ENCODE measurements around the gene CLRN3.
A peak's percentile ranks its signal among the peaks of the same experiment; 100 is the strongest.

CLRN3 gene, protein sequence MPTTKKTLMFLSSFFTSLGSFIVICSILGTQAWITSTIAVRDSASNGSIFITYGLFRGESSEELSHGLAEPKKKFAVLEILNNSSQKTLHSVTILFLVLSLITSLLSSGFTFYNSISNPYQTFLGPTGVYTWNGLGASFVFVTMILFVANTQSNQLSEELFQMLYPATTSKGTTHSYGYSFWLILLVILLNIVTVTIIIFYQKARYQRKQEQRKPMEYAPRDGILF

DNA sequence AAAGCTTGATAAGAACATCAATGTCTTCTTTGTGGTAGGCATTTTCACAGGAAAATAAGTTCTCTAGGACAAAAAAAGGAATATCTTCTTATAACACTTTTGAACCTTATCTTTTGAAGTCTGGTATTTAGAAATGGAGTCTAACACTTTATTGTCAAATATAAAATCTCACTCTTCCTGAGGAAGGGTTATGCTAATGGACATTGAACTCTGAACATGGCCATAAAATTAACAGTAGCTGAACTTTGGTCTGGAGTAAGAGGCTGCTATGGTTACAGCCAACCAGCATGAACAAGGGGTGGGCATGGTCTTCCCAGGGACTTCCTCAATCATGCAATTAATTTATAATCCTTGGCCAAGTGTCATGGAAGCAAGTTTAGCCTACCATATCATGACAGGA is at the start of gene CLRN3:
TSS of gene CLRN3 (minus strand) at position 199 of the 400 bp plus-strand sequence. CDS start at position 42, 157 bp downstream.
- no peak for DNase-seq

DNA sequence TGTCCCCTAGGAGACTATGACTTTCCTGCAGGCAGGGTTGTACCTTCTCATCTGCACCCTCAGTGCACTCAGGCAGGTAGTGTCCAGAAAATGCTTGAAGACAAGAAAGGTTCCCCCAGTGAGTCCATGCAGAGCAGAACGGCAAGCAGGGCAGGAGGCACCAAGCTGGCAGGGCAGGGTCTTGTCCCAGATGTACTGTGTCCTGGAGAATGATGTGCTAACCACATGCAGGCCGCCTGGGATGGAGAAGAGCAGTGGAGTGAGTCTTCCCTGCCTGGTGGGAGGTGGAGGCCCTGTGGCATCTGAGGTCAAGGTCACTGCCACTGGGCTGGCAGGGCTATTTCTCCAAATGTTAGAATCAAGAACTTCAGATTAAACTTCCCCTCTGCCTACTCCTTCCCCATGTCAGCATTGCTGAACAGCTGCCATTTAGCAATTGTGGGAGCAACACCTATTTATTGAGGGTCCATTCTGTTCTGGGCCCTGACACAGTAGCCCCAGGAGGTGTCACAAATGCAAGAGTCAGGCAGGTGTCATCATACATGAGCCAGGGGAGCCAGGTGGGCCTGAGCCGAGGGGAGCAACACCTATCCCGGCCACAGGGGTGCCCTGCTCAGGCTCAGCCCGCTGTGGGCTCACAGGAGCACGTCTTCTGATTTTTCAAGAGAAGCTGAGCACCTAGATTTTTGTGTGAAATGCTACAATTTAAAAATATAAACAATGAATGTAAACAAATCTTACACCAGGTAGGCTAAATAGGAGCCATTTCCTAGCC is 48.3 kb upstream of the CLRN3 start:
- DNase-seq = no peak

DNA sequence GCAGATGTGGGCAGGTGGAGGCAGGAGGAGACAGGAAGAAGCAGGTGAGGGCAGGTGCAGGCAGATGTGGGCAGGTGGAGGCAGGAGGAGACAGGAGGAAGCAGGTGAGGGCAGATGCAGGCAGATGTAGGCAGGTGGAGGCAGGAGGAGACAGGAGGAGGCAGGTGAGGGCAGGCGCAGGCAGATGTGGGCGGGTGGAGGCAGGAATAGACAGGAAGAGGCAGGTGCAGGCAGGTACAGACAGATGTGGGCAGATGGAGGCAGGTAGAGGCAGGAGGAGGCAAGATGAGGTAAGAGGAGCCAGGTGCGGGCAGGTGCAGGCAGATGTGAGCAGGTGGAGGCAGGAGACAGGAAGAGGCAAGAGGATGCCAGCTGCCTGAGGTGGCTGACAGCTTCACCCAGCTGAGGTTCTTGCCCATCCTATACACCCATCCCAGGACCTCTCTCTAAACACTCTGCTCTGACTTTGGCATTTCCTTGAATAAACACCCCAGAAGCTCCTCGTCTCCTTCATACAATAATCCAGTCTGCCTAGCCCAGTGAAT is 47.1 kb upstream of the CLRN3 start:
- DNase-seq = no peak

DNA sequence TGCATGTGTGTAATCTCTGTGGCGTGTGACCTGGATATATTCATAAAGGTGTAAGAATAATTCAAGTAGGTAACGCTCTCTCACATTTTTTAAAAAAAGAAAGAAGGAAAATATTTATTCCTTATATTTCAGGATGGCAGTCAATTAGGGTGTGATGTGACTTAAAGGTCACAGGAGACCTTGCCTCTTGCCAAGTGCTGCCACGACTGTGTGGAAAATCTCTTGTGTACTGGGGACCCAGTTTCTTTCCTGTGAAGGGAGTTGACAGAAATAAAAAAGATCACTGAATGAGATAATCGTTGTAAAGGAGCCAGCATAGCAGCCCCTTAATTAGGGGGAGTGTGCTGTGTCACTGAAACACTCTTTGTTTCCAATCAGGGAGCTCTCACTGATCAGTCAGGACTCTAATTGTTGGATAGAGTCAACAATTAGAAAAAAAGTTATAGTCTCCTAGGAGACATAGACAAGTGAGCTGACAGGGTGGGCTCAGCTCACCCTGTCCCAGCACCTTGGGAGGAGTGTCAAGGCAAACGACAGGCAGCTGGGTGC is 45.2 kb upstream of the CLRN3 start:
- no peak for DNase-seq

DNA sequence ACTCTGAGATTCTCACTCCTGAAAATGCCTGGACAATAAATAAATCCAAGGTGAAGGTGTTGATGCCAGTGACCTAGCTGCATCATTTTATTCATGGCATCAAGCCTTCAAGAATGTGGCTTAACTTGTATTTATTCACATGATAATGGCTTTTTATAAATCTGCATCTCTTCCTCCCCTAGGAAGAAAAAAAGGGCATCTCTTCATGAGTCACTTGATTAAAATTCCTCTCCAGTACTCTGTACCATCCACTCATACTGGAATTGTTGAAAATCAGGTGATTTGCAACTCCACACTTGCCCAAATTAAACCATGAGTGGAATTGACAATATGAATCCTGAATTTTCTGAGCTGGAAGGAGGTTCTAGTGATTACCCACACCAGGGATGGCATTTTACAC is 44.3 kb upstream of the CLRN3 start:
- no peak for DNase-seq

DNA sequence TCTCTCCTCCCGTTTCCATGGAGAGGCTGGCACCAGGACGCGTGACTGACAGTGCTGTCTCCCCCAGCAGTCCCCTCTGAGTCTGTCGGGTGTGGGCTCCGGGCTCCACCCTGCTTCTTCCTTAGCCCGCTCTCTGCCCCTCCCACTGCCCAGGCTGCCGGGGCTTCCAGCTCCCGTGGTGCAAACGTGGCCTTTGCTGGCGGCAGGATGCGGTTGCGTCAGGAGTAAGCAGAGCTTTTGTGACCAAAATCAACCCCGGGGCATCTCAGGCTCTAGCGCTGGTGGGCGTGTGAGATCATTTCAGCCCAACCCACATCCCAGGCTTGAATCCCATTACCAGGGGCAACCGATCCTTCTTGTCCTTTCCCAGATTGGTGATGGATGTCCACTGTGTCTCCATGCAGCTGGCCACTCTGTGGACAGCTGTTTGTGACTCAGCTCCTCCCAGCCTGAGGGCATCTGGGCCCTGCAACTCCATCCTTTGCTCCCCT is 42.4 kb upstream of the CLRN3 start:
- no peak for DNase-seq

DNA sequence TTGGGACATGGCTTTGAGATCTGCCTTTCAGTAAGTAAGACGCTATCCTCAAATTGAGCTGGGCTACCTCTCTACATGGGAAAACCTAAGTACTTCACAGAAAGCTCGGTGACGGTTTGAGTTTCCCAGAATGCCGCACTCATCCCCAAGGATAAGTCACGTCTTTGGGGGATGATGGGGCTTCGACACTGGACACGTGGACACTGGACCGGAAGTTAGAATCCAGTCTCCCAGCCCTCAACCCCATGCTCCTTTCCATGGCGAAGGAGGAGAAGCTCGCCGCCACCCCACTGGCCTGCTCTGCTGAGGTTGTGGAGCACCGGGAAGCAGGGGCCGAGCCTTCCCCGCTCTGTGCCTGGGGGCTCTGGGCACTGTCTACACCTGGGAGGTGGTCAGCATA is 41.6 kb upstream of the CLRN3 start:
- DNase-seq = no peak

DNA sequence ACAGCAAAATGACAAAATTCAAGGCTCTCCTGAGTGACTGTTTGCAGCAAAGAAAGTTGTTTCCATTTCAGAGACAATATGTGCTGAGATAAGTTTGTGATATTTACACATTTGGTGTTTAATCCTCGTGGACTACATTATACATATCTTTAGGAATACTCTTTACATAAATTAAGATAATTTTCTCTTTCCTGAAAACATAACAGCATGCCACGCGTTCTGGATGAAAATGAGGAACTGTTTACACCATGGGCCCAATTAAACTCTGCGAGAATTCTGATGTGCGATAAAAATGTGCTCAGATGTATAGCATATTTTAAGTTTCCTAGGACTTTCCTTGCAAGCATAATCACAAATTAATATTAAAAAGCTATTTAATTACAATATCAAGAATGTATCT is 40.5 kb upstream of the CLRN3 start:
- no peak for DNase-seq

DNA sequence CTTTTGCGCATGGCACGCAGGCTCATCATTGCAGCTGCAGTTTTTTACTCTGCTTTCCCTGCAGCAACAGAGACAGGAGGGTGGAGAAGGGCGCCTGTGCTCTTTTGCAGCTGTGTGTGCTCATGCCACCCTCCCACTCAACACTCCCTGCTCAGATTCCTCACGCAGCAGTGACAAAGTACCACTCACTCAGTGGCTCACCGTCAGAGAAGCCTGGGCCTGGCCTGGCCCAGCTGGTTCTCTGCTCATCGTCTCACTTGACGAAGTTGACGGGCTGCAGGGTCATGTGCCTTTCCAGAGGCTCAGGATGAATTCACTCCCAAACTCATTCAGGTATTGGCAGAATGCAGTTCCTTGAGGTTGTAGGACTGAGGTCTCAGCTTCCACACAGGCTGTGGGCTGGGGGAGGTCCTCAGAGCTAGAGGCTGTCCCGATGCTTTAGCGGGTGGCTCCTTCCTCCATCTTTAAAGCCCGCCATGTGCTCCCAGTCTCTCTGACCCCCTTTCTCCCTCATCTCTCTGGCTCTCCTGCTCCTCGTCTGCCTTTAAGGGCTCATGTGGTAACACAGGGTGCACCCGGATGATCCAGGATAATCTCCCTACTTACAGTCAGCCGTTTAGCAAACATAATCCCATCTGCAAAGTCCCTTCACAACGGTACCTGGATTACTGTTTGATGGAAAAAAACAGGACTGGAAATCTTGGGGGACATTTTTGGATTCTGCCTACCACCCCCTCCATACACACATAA is 40.0 kb upstream of the CLRN3 start:
- DNase-seq = no peak

DNA sequence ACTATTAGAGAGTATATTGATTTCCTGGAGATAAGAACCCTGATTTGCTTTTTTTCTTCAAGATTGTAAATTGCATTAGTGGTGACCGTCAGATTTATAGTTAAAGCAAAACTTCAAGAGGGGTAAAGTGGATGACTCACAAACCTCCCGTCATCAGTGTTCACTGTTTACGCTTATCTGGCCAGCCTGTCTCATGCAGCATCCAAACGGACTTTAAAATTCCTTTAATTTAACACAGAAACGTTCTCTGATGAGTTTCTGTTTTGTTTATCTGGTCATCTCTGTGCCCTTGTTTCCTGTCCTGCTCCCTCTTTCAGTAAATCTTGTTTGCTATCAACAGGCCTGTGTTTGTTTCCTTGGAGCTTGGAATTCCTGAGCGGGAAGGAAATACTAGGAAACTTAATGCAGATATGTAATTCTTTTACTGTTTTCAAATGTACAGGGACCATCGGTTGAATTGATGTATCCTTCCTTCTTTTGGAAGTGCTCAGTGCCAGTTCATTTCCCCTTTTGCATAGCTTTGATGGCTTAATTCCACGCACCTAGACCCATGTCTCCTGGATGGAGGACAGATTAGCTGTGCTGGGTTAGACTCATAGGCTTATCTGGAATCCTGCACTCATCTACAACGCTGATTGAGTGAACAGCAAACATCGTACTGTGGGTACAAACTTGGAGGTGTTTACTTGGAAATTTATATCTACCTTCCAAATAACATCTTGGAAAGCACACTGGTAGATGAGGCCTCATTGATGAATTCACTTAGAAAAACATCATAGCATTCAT is 35.5 kb upstream of the CLRN3 start:
- no peak for DNase-seq

DNA sequence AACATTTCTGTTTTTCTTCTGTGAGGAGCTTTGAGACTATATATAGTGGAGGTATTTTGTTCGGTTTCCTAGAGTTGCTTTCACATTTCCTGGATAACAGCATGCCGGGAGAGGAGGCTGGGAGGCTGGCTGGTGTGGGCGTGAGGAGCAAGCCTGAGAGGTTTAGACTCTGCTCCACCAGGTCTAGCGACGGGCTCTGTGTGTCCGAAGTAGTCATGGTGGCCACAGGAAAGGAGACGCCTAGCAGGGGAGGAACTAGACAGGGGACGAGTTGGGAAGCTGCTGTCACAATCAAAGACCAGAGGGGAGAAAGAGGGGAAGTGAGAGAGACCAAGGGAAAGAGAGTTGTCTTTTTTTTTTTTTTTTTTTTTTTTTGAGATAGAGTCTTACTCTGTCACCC is 33.7 kb upstream of the CLRN3 start:
- DNase-seq = no peak

DNA sequence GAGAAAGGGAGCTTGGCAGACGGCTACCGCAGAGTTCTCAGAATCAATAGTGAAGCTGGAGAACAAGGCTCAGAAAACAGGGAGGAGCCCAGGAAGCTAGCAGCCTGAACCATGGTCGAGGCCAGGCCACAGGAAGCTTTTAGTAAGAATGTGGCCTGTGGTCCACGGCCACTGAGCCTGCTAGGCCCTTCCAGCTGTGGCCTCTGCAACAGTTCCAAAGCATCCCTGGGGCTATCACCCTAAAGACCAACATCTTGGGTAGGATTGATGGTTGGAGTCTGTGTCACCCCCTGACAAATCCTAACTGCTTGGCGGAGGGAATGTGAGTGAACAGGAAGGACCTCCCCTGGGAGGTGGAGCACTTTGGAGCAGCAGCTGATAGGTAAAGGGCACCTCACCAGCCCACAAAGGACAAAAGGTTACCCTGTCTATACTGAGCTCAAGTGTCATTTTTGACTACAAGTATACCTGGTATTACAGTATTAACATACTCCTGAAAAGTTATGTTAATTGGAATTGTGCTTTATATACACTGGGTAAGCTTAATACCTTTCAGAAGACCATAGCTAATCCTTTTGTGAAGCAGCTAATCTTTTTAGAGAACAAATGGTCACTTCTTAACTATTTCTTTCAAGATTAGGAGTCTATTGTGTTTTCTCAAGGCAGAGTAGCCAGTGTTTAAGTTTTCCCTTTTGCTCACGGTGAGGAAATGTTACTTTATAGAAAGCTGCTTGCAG is 32.9 kb upstream of the CLRN3 start:
- DNase-seq = no peak

DNA sequence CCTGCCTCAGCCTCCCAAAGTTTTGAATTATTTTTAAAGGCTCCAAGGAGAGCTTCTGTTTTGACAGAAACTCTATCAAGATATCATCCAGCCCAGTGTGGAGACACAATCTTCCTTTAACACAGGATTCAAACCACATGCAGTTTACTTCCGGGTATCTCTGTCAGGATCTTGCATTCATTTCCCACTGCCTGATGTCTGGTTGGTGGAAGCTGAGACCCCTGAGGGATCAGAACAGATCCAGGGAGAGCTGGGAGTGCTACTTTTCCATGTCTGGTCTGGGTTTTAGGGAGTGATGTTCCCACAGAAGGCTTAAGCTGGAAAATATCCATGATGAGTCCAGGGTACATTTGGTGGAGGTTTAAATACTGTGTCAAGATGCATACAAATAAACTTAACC is 30.9 kb upstream of the CLRN3 start:
- DNase-seq = no peak

DNA sequence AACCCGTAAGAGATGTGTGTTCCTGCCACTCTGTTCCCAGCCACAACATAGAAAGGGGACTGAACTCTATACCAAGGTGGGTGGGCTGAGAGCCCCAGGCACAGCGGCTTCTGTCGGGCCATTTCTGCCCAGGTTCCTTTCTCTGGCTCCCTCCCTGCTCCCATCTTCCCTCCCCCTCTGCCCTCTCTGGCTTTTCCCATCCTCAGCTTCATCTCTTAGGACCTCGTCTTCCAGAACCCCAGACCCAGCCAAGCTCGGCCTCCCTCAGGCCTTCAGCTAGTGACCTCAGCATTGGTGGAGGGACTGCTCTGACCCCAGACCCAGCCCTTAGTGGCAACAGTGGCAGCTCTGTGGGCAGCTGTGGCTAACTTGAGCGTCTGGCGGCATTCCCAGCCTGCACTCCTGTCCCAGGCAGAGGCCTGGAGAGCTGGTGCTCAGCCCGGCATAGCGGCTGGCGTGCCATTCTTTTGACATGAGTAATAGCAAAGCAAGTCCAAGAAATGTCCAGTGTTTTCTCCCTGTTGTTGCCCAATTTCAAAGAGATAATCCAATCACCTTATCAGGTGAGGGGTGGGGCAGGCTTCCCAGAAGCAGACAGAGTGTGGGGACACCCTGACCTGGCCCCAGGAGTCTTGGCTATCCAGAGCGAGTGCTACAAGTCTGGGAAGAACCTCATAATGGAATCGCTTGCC is 30.1 kb upstream of the CLRN3 start:
- DNase-seq = no peak

DNA sequence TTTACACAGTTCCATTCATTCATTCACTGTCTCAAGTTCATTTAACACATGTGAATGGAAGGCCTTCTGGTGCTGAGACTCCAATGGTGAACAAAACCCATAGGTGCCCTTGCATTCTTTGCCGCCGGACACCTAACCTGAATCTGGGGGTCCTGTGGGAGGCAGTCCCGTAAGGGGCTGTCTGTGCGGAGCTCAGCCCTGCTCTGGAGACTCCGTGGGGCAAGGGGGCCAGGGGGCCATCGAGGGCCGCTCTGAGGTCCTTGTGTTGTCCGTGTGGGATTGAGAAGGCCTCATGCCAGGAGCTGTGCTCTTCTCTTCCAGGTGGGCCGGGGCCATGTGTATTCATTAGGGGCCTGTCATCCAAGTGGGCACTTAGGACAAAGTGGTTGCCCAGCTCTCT is 29.5 kb upstream of the CLRN3 start:
- no peak for DNase-seq

DNA sequence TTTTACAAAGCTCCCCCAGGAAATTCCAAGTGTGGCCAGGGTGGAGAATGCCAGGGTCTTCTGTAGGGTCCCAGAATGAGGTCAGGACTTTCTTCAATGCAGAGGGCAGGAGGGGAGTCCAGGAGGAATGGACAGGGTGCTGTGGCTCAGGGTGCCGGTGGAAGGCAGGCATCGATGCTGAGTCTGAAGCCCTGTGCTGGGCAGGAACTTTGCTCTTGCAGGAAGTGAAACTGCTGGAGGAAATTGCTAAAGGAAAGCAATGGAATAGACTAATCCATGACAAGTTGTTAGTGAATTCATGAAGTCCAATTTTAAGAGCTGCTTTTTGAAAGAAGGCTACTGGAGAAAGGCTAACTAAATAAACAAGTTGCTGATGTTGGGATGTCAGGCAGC is 29.0 kb upstream of the CLRN3 start:
- peak; percentile 6 for DNase-seq

DNA sequence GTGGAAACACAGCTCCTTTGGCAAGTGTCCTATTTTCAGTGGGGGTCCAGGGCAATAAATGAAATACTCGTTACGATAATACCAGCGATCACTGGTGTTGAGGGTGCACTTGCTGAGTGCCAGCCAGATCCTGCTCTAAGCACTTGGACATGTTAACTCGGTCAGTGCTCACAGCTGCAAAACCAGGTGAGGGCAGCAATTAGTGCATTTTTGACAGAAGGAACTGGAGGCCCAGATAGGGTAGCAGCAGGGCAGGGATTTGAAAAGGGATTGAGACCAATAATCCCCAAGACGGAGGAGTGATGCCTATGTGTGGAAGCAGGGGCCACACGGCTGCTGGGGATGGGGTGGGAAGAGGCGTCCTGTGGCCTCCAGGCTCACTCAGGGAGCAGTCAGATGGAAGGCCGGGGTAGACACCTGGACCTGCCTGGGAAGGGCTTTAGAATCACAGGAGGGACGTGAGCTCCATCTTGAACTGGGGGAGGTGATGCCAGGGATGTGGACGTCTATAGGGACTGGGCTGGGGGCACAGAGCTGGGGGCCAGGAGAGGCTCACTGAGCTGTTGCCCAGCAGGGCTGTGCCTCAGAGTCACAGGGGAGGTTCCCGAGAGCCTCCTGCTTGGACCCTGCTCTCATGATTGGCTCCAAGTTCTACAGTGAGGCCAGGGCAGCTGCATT is 28.5 kb upstream of the CLRN3 start:
- DNase-seq = no peak

DNA sequence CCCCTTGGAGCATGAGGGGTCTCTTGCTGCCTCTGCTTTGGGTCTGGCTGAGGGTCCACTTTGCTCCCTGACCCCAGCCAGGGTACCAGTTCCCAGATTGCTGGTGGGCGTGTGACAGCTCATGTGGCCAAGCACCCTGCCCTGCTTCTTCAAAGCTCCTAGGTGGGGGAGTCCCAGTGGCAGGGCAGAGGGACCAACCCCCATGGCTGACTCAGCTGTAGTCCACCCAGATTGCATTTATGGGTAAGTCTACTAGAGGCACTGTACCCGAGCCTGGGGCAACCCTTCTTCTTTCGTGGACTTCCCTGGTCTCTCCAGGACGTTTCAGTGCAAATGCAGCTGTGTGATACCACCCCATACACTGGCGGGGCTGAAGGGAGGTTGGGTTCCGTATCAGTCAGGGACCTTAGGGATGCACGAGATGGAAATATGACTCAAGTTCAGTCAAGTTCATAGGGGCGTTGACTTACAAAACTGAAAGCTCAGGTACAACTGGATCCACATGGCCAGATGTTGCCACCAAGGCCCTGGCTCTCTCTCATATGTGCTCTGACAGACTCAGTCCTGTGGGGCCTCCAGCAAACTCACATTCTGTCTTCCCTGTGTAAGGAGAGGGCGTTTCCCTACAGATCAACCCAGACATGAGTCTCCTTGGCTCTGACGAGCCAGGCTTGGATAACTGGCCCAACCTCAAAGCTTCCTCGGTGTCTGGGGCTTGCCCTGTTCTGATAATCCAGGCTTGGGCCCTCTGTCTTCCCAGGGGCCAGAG is 27.7 kb upstream of the CLRN3 start:
- no peak for DNase-seq

DNA sequence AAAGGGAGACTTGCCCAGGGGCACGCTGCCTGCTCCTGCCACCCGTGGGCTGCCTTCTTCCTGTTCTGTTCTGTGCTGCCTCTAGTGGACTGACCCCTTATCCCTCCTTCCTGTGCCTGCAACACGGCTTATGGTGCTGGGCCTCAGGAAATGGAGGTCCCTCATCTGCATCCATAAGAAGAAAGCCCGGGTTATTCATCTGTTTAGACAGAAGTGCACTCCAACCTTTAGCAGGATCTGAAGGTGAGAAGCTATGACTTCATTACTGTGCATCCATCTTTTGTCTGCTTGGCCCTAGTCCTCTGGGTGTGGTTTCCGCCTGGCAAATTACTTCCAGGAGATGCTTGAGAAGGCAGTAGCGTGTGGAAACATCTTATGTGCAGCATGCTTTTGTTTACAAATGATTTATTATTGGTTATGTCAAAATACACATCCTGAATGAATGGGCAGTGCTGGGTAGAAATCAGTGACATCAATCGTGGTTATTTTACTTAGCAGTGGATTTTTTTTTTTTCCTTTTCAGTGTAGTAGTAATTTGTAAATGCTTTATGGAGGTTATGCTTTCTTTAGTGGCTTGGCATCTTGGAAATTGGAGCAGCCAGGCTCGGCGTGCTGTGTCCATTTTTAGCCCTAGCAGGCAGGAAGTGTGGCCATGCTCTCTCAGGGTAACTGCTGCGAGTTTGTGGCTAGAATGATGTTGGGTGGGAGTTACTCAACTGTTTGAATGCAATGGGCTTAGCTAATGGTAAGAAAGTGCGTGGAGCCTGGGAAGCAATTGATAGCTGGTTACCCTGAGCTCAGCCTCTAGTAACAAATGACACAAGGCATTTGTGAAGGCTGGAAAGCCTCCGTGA is 26.9 kb upstream of the CLRN3 start:
- no peak for DNase-seq
